ENCODE measurements around the gene BEST4.
A peak's percentile ranks its signal among the peaks of the same experiment; 100 is the strongest.

BEST4 gene

DNA sequence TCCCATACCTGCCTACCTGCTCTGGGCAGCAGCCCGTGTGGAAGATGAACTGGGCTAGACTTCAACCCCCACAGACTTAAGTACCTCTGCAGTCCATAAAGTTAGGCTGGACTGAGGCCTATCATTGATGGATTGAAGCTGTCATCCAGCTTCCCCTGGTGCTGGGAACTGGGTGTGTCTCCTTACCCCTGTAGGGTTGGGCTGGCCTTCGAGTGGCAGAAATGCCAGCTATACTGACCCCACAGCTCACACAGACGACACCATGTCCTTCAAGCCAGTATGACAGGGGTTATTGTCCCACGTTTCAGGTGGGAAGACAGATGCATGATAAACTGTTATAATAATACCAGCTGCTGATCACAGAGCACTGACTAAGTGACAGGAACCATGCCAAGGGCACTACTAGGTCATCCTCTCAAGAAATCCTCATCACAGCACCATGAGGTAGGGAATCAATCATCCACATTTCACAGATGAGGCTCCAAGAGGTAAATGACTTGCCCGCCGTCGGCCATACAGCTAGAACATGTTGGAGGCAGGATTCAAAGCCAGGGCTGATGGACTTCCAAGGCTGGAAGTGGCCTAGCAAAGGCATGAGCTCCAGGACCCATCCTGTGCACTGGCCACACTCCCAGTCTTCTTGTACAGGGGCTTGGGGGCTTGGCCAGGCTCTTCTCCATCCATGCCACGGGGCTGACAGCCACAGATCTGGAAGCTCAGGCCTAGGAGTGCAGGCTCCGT lies at the start of gene BEST4:
BEST4 (minus strand) TSS at position 51 of the 741 bp plus-strand sequence. CDS start 465 bp downstream, outside the sequence.
- H3K4me3 Mint-ChIP-seq = no peak within 1 kb of the TSS
- peaks cover 23% of the 10 kb centered on the region for H3K27me3 Mint-ChIP-seq
- no peaks in the 10 kb centered on the region for H3K9me3 Mint-ChIP-seq
- H3K36me3 Mint-ChIP-seq (ENCODE audit: low read depth) = no peaks in the 10 kb centered on the region
- intact Hi-C loops (cut with micrococcal nuclease) = no loop called here
- no peak within 1 kb of the TSS for H3K27ac Mint-ChIP-seq
- H3K4me1 Mint-ChIP-seq (ENCODE audit: low read depth) = peaks cover 28% of the 10 kb centered on the region

DNA sequence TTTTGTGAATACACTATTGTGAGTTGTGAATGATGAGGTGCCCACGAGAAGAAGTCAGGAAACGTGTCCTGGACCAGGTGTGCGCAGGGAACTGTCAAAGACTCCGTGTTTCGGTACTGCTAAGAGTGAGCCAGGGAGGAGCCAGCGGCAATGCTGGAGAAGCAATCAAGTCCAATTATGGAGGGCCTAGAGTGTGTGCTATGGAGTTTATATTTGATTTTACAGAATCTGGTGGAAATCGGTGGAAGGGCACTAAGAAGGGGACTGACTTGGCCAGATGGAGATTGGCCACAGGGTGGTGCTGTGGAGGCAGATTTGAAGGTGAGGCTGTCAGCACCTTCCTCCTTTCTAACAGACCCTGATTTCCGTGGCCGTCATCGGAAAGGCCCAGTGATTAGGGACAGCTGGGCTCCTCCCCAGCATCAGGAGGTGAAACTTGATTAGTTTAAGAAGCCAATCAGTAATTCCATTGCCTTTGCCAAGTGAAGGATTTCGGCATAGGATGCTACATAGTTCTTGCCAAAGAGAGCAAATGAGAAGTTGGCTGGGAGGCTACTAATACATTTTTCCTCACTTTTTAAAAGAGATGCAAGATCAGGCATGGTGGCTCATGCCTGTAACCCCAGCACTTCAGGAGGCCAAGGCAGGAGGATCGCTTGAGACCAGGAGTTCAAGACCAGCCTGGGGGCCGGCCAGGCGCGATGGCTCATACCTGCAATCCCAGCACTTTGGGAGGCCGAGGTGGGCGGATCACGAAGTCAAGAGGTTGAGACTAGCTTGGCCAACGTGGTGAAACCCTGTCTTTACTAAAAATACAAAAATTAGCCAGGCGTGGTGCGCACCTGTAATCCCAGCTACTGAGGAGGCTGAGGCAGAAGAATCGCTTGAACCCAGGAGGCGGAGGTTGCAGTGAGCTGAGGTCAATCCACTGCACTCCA lies 48.0 kb upstream of the BEST4 start:
- Mint-ChIP-seq H3K36me3 (ENCODE audit: low read depth) (no peaks in the 10 kb centered on the region), H3K9me3 (no peaks in the 10 kb centered on the region), H3K27ac (no peak overlapping the region), H3K4me3 (no peak overlapping the region), H3K4me1 (ENCODE audit: low read depth) (peaks cover 49% of the 10 kb centered on the region), H3K27me3 (peaks cover 4% of the 10 kb centered on the region)
- intact Hi-C loops (cut with micrococcal nuclease) = loop anchor here (5.0 kb wide), 1 partner anchor 466 kb away; no protein-coding TSS in a partner anchor

DNA sequence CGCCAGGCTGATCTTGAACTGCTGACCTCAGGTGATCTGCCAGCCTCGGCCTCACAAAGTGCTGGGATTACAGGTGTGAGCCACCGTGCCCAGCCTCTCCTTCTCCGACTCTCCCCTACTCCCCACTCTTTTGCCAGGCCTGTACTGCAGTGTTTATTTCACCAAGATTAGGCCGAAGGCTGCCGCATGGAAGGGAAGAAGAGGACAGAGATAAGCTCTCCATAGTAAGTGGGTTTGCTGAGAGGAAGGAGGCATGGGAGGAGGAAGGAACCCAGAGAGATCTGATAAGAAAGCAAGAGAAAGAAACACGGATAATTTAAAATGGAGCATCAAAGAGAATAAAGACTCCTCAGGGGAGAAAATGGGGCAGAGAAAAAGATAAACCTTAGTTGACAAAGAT lies 46.4 kb upstream of the BEST4 start:
- peaks cover 66% of the 10 kb centered on the region for H3K4me1 Mint-ChIP-seq (ENCODE audit: low read depth)
- no peaks in the 10 kb centered on the region for H3K36me3 Mint-ChIP-seq (ENCODE audit: low read depth)
- intact Hi-C loops (cut with micrococcal nuclease) = loop anchor here (5.0 kb wide), 1 partner anchor 37 kb away; no protein-coding TSS in a partner anchor

DNA sequence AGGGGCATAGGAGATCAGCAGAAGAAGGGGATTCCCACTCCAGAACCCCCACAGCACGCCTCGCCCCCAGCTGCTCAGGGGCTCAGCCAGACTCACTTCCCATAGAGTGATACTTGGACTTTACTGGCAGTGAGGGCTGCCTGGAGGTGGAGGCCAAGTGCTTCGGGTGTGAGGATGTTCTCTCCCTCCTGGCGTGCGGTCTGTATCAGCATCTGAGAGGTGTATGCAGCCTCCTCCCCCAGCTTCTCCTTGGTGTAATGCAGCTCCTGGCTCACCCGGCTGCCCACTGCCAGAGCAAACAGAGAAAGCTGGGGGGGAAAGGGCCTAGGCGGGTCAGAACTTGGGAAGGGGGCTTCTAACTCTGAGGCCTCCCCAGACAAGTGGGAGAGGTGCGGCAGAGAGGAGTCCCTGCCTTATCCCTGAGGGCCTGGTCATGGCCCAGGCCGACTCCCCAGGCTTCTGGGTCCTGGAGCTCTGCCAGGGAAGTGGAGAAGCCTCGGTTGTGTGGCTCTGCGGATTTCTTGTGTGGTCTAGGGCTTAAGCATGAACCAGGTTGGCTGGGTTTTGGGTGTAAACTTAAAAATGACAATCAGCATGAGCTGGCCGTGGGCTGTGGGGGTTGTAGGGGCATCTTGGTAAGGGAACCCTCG lies 44.2 kb upstream of the BEST4 start:
- H3K4me1 Mint-ChIP-seq (ENCODE audit: low read depth) = peaks cover 87% of the 10 kb centered on the region
- H3K4me3 Mint-ChIP-seq = no peak overlapping the region
- intact Hi-C loops (cut with micrococcal nuclease) = loop anchor here (5.0 kb wide), 1 partner anchor 35 kb away; no protein-coding TSS in a partner anchor
- H3K36me3 Mint-ChIP-seq (ENCODE audit: low read depth) = no peaks in the 10 kb centered on the region
- peak overlapping the region; percentile 93 for H3K27ac Mint-ChIP-seq
- peaks cover 1% of the 10 kb centered on the region for H3K27me3 Mint-ChIP-seq
- no peaks in the 10 kb centered on the region for H3K9me3 Mint-ChIP-seq

More for the DNA sequence above, 46.4 kb upstream of the BEST4 start:
- no peak overlapping the region for H3K4me3 Mint-ChIP-seq
- H3K27me3 Mint-ChIP-seq = peaks cover 1% of the 10 kb centered on the region
- H3K27ac Mint-ChIP-seq = peak overlapping the region; percentile 16
- no peaks in the 10 kb centered on the region for H3K9me3 Mint-ChIP-seq

DNA sequence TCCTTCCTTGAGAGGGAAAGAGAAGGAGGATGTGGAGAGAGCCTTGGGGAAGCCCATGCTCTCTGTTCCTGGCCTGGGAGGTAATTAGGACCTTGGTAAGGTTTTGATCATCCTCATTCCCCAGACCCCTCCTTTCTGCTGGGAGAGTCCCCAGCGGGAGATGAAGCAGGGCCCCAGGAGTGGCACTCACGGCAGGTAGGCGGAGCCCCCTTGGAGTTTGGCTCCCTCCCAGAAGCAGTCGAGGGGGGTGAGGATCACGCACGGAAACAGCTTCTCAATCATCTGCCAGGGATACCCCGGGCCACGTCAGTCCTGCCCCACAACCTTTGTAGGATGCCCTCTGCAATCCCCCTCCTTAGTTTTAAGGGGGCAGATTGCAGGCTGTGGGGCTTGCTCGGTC lies 43.5 kb upstream of the BEST4 start:
- intact Hi-C loops (cut with micrococcal nuclease) = loop anchor here (5.0 kb wide), 1 partner anchor 34 kb away; no protein-coding TSS in a partner anchor

DNA sequence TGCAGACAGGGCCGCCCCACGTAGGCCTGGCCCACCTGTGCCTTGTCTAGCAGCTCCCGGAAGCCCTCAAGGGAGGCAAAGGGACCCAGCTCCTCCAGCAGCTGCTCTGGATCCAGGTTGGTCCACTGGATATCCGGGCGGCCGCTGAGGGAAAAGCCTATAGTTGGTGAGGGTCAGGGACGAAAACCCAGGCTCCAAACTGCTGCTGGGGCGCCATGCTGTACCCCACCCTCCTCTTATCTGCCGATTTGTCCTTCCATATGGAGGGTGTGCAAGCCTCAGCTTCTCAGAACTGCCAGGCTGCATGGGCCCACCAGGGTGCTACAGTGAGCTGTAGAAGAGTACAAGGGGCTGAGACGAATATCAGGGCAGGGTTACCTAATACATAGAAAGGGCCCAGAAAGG lies 42.9 kb upstream of the BEST4 start:
- peaks cover 1% of the 10 kb centered on the region for H3K27me3 Mint-ChIP-seq
- intact Hi-C loops (cut with micrococcal nuclease) = loop anchor here (5.0 kb wide), 1 partner anchor 34 kb away; no protein-coding TSS in a partner anchor
- no peak overlapping the region for H3K4me3 Mint-ChIP-seq

More for the DNA sequence above, 43.5 kb upstream of the BEST4 start:
- H3K36me3 Mint-ChIP-seq (ENCODE audit: low read depth) = no peaks in the 10 kb centered on the region
- no peak overlapping the region for H3K4me3 Mint-ChIP-seq
- H3K27me3 Mint-ChIP-seq = peaks cover 1% of the 10 kb centered on the region
- H3K4me1 Mint-ChIP-seq (ENCODE audit: low read depth) = peaks cover 94% of the 10 kb centered on the region
- peak overlapping the region; percentile 93 for H3K27ac Mint-ChIP-seq
- no peaks in the 10 kb centered on the region for H3K9me3 Mint-ChIP-seq

DNA sequence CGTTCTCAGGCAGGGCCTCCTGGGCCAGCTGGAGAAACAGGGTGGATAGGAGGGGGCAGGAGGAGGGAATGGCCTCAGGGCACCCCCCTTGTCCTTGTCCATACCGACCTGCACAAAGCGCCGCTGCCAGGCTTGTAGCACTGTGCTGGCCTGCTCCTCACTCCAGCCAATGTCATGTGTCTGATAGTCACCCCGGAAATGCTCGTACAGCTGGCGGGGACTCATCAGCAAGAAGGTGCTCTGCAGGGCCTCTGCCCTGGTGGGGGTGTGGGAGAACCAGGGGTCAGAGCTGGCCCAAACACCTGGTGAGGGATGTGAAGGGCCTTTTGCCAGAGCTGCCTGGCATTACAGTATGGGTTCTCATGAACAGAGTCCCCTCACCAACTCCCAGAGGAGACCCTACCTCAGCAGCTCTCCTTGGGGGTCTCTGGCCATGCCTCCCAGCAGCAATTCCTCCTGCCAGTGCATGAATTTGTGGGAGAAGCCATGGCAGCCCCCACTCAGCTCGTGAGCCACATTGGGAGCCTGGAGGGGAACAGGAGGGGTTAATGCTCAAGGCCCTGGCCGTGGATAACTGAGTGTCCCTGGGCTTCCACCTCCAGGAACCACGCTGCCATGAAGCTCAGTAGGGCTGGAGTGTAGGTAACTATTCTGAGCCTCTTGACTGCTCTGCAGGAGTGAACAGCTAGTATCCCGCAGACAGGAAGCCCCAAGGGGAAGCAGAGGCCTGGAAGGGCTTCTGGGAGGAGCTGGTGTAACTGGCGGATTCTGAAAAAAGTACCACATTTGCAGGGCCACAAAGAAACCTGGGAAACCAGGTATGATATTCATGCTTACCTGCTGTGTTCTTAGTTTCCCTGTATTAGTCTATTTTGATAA lies 41.8 kb upstream of the BEST4 start:
- Mint-ChIP-seq H3K4me1 (ENCODE audit: low read depth) (peaks cover 95% of the 10 kb centered on the region), H3K27ac (peak overlapping the region; percentile 93), H3K4me3 (no peak overlapping the region), H3K36me3 (ENCODE audit: low read depth) (no peaks in the 10 kb centered on the region), H3K9me3 (no peaks in the 10 kb centered on the region), H3K27me3 (peaks cover 1% of the 10 kb centered on the region)
- intact Hi-C loops (cut with micrococcal nuclease) = loop anchor here (5.0 kb wide), 1 partner anchor 32 kb away; no protein-coding TSS in a partner anchor

More for the DNA sequence above, 42.9 kb upstream of the BEST4 start:
- Mint-ChIP-seq H3K36me3 (ENCODE audit: low read depth) (no peaks in the 10 kb centered on the region), H3K27ac (peak overlapping the region; percentile 93), H3K4me1 (ENCODE audit: low read depth) (peaks cover 96% of the 10 kb centered on the region), H3K9me3 (no peaks in the 10 kb centered on the region)

DNA sequence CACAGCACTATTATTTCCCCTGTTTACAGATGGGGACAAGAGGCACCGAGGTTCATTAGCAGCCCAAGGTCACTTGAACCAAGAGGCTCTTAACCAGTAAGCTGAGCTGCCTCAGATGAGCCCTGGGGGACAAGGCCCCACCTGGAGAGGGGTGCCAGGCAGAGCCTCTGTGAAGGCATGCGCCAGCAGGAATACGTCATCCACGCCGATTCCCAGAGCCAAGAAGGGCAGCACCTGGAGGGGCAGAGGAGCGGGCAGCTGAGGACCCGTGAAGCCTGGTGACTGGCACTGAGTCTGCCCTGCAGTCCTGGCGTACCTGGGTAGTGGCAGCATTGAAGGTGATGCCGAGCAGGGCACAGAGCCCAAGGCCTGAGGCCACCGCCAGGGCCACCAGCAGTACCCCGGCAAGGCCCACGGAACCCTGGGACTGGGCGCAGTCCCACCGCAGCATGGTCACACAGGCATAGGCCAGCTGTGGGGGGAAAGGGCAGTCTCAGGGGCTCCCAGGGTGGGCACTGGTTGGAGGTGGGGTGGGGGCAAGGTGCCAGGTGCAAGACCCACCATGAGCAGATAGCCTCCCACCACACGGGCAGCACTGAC lies 41.0 kb upstream of the BEST4 start:
- intact Hi-C loops (cut with micrococcal nuclease) = no loop called here
- Mint-ChIP-seq H3K9me3 (no peaks in the 10 kb centered on the region), H3K4me3 (no peak overlapping the region), H3K36me3 (ENCODE audit: low read depth) (no peaks in the 10 kb centered on the region), H3K27ac (peak overlapping the region; percentile 93), H3K27me3 (peaks cover 1% of the 10 kb centered on the region), H3K4me1 (ENCODE audit: low read depth) (peaks cover 87% of the 10 kb centered on the region)

DNA sequence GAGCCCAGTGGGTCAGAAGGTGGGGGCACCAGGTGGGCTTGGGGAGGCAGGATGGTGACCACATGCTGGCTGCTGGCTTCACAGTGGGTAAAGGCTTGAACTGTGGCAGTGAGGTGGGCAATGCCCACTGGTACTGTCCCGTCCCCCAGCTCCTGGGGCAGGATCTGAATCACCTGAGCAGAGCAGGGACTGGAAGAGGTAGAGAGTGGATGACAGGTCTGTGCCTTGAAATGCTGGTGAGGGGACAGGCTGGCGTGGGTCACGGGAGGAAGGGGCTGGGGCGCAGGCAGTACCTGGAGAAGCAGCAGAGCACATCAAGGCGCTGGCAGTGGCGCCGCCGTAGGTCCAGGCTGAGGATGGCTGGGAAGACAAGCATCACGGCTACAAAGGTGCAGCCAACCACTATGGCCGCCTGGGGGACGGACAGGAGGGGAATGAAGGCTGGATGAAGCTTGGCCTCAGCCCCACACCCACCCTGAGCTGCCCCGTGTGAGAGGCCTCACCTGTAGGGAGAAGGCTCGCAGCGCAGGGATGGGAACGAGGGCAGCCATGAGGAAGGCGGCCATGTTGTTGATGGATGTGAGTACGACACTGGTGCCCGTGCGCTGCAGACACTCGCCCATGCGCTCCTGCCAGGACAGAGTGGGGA lies 40.2 kb upstream of the BEST4 start:
- Mint-ChIP-seq H3K36me3 (ENCODE audit: low read depth) (no peaks in the 10 kb centered on the region), H3K27ac (peak overlapping the region; percentile 93)

DNA sequence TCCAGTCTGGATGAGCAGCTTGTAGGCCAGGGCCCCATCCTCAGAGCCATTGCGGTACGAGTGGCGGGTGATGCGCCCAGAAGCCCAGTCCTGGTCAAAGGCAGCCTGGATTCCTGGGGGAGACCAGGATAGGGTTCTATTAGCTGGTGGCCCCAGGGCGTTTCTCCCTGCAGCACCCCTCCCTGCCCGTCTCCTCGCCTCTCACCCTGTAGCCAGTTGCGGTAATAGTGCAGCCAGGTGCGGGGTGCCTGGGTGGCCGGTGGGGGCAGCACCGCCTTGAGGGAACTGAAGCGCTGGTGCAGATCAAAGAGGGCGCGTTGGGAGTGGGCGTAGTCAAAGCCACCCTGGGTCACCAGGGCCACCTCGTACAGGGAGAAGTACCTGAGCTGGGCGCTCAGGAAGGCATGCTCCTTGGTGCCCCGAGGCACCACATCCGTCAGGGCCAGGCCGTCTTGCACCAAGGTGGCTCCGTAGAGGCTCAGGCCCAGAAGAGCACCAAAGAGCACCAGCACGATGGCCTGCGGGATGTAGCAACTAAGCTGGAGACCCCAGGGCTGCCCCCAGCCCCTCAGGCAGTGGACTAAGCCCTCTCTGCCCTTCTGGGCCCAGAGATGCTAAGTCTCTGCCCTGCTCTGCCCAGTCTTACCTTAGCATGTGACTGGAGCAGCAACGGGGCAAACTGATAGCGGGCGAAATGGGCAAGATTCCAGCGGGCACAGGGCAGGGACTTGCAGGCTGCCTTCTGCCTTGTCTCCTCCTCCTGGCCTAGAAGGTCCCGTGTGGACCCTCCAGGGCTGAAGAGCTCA lies 39.4 kb upstream of the BEST4 start:
- Mint-ChIP-seq H3K27me3 (peaks cover under 1% of the 10 kb centered on the region), H3K4me3 (no peak overlapping the region), H3K4me1 (ENCODE audit: low read depth) (peaks cover 71% of the 10 kb centered on the region), H3K27ac (peak overlapping the region; percentile 93), H3K9me3 (no peaks in the 10 kb centered on the region), H3K36me3 (ENCODE audit: low read depth) (no peaks in the 10 kb centered on the region)
- intact Hi-C loops (cut with micrococcal nuclease) = no loop called here

More for the DNA sequence above, 40.2 kb upstream of the BEST4 start:
- intact Hi-C loops (cut with micrococcal nuclease) = no loop called here
- no peak overlapping the region for H3K4me3 Mint-ChIP-seq
- peaks cover 79% of the 10 kb centered on the region for H3K4me1 Mint-ChIP-seq (ENCODE audit: low read depth)
- H3K9me3 Mint-ChIP-seq = no peaks in the 10 kb centered on the region
- H3K27me3 Mint-ChIP-seq = peaks cover 1% of the 10 kb centered on the region

DNA sequence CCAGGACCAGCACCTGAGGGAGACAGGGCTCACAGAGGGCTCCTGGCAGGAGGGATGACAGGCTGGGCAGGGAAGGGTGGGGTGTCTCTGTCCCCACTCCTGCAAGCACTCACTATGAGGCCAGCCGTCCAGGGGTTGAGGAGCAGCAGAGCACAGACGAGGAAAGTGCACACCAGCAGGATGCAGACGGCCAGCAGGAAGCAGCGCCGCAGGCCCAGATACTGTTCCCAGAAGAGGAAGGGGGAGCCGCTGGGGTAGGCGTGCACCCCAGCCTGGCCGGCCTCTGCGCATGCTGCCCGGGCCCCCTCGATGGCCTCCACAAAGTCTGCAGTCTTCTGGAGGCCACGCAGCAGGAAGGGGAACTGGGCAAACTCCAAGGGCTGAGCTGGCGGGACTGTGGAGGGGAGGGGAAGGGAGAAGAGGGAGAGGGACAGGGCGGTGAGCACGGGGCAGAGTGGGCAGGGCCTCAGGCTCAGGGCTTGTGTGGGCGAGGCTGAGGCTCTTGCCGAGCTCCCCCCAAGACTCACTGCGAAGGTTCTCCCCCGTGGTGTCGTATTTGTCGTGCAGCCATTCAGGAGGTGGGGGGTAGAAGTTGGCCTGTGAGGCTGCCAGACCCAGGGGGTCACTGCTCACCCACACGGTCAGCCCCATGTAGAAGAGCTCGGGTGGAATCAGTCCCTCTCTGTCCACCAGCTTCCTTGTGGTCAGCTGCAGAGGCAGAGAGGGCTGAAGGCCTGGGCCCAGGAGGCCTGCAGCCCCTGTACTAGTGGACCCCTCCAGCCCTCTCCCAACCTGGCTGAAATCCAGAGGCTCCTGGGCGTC lies 38.6 kb upstream of the BEST4 start:
- Mint-ChIP-seq H3K27me3 (no peaks in the 10 kb centered on the region), H3K4me1 (ENCODE audit: low read depth) (peaks cover 64% of the 10 kb centered on the region)
- intact Hi-C loops (cut with micrococcal nuclease) = no loop called here

More for the DNA sequence above, 38.6 kb upstream of the BEST4 start:
- Mint-ChIP-seq H3K9me3 (no peaks in the 10 kb centered on the region), H3K27ac (peak overlapping the region; percentile 93), H3K36me3 (ENCODE audit: low read depth) (no peaks in the 10 kb centered on the region), H3K4me3 (peak overlapping the region; percentile 60)
